Measurements from ENCODE around the gene MYMK. TPM values are rescaled to one million over a fixed set of nuclear protein-coding genes. Genes with fewer than 3 reads are reported as not detected.
A peak's percentile ranks its signal among the peaks of the same experiment; 100 is the strongest.

MYMK gene
- total and polyA plus RNA-seq, 2 of the 13 experiments (the other 11 are each of a cell fraction or from before 2014, with no cell fraction given): not detected

DNA sequence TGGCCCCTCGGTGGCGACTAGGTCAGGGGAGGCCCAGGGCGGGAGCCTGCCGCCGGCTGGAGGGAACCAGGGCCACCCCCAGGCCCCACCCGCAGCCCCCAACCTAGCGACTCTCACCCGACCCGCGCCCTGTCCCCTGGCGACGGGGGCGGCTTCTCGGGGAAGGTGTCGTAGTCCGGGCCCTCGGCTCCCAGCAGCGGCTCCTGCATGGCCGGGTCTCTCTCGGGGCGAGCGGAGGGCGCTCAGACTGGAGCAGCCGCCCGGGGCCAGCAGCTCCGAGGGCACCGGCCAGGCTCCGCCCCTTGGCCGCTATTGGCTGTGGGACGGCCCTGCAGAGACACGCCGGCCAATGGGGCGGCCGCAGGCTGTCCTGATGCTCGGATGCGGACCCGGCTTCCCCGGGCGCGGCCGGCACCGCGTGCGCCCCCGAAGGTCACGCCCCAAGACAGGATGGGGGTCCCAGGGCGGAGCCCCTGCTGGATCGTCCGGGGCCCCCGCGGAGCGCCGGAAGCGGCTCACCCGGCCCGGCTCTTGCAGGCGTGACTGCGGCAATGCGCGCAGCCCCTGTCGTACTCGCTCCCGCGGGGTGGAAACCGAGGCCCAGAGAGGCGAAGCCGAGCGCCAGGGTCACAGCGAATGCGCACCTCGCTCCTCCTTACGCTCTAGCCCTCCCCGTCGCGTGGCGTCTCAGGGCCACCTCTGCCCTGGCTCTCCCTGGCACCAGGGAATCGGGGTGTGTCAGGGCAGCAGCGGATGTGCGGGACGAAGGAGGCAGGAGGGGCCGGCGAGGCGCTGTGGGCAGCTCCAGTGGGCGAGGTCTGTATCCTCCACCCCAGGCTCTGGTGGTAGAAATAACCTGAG lies 45.7 kb downstream of the MYMK start, which contains the start of gene SLC2A6 (continued):
- TF ChIP-seq, protein P1, sequence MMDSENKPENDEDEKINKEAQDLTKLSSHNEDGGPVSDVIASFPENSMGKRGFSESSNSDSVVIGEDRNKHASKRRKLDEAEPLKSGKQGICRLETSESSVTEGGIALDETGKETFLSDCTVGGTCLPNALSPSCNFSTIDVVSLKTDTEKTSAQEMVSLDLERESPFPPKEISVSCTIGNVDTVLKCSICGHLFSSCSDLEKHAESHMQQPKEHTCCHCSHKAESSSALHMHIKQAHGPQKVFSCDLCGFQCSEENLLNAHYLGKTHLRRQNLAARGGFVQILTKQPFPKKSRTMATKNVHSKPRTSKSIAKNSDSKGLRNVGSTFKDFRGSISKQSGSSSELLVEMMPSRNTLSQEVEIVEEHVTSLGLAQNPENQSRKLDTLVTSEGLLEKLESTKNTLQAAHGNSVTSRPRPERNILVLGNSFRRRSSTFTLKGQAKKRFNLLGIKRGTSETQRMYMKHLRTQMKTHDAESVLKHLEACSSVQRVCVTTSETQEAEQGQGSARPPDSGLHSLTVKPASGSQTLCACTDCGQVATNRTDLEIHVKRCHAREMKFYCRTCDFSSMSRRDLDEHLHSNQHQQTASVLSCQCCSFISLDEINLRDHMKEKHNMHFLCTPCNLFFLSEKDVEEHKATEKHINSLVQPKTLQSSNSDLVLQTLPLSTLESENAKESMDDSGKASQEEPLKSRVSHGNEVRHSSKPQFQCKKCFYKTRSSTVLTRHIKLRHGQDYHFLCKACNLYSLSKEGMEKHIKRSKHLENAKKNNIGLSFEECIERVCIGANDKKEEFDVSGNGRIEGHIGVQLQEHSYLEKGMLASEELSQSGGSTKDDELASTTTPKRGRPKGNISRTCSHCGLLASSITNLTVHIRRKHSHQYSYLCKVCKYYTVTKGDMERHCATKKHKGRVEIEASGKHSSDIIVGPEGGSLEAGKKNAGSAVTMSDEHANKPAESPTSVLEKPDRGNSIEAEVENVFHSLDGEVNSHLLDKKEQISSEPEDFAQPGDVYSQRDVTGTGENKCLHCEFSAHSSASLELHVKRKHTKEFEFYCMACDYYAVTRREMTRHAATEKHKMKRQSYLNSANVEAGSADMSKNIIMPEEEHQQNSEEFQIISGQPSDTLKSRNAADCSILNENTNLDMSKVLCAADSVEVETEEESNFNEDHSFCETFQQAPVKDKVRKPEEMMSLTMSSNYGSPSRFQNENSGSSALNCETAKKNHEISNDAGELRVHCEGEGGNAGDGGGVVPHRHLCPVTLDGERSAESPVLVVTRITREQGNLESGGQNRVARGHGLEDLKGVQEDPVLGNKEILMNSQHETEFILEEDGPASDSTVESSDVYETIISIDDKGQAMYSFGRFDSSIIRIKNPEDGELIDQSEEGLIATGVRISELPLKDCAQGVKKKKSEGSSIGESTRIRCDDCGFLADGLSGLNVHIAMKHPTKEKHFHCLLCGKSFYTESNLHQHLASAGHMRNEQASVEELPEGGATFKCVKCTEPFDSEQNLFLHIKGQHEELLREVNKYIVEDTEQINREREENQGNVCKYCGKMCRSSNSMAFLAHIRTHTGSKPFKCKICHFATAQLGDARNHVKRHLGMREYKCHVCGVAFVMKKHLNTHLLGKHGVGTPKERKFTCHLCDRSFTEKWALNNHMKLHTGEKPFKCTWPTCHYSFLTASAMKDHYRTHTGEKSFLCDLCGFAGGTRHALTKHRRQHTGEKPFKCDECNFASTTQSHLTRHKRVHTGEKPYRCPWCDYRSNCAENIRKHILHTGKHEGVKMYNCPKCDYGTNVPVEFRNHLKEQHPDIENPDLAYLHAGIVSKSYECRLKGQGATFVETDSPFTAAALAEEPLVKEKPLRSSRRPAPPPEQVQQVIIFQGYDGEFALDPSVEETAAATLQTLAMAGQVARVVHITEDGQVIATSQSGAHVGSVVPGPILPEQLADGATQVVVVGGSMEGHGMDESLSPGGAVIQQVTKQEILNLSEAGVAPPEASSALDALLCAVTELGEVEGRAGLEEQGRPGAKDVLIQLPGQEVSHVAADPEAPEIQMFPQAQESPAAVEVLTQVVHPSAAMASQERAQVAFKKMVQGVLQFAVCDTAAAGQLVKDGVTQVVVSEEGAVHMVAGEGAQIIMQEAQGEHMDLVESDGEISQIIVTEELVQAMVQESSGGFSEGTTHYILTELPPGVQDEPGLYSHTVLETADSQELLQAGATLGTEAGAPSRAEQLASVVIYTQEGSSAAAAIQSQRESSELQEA (CRISPR knock-in tag; IDR thresholded peaks at IDR 0.05; ENCODE audit: not compliant biosample characterization): peak; percentile 45
- peak; percentile 32; the same call in 1 of the 2 replicates for TF ChIP-seq RFX5 (IDR thresholded peaks at IDR 0.05; ENCODE audit: low read depth, low read length)
- TF ChIP-seq SATB2 (CRISPR knock-in tag; IDR thresholded peaks at IDR 0.05): no peak
- TF ChIP-seq, protein P2, sequence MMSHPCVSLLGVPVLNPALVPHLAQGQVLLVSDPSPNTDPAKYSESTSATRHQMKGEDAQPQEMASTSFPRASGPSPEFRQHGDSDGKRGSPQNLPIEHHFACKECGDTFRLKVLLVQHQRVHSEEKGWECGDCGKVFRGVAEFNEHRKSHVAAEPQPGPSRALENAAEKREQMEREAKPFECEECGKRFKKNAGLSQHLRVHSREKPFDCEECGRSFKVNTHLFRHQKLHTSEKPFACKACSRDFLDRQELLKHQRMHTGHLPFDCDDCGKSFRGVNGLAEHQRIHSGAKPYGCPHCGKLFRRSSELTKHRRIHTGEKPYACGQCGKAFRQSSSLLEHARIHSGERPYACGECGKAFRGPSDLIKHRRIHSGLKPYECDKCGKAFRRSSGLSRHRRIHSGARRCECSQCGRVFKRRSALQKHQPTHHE (CRISPR knock-in tag; IDR thresholded peaks at IDR 0.05; ENCODE audit: borderline replicate concordance): 0 out of 2 replicates have a peak, but pooled peaks have one; percentile 22
- 0 out of 2 replicates have a peak, but pooled peaks have one; percentile 34 for TF ChIP-seq TARDBP (CRISPR knock-in tag; IDR thresholded peaks at IDR 0.05)
- TF ChIP-seq TBX3 (IDR thresholded peaks at IDR 0.05; ENCODE audit: borderline replicate concordance): no peak
- TF ChIP-seq, protein P3, sequence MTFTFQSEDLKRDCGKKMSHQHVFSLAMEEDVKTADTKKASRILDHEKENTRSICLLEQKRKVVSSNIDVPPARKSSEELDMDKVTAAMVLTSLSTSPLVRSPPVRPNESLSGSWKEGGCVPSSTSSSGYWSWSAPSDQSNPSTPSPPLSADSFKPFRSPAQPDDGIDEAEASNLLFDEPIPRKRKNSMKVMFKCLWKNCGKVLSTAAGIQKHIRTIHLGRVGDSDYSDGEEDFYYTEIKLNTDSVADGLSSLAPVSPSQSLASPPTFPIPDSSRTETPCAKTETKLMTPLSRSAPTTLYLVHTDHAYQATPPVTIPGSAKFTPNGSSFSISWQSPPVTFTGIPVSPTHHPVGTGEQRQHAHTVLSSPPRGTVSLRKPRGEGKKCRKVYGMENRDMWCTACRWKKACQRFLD (CRISPR knock-in tag; IDR thresholded peaks at IDR 0.05; ENCODE audit: borderline replicate concordance): no peak
- no peak for TF ChIP-seq HOXA9 (CRISPR knock-in tag; IDR thresholded peaks at IDR 0.05; ENCODE audit: borderline replicate concordance)
- 0 out of 2 replicates have a peak, but pooled peaks have one; percentile 30 for TF ChIP-seq SMAD1 (CRISPR knock-in tag; IDR thresholded peaks at IDR 0.05; ENCODE audit: borderline replicate concordance, low read depth)
- peak; percentile 17; the same call in 1 of the 2 replicates for TF ChIP-seq SALL1 (CRISPR knock-in tag; IDR thresholded peaks at IDR 0.05)
- TF ChIP-seq ZNF724P (CRISPR knock-in tag; IDR thresholded peaks at IDR 0.05; ENCODE audit: borderline replicate concordance): 0 out of 2 replicates have a peak, but pooled peaks have one; percentile 51
- peak; percentile 71 for TF ChIP-seq ZNF501 (CRISPR knock-in tag; IDR thresholded peaks at IDR 0.05)
- TF ChIP-seq, protein P4, sequence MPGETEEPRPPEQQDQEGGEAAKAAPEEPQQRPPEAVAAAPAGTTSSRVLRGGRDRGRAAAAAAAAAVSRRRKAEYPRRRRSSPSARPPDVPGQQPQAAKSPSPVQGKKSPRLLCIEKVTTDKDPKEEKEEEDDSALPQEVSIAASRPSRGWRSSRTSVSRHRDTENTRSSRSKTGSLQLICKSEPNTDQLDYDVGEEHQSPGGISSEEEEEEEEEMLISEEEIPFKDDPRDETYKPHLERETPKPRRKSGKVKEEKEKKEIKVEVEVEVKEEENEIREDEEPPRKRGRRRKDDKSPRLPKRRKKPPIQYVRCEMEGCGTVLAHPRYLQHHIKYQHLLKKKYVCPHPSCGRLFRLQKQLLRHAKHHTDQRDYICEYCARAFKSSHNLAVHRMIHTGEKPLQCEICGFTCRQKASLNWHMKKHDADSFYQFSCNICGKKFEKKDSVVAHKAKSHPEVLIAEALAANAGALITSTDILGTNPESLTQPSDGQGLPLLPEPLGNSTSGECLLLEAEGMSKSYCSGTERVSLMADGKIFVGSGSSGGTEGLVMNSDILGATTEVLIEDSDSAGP (CRISPR knock-in tag; IDR thresholded peaks at IDR 0.05; ENCODE audit: borderline replicate concordance): peak; percentile 34; the same call in 1 of the 2 replicates
- peak; percentile 77; the same call in 1 of the 2 replicates for TF ChIP-seq ZNF160 (CRISPR knock-in tag; IDR thresholded peaks at IDR 0.05)
- TF ChIP-seq MBD4 (IDR thresholded peaks at IDR 0.05; ENCODE audit: borderline replicate concordance, low read length): no peak
